BE2C (cell line): ENCODE results near the gene SUCLG2.

ENCODE experiments used
- DNase-seq: peaks from one replicate; pipeline ENCODE4 v3.0.0-alpha.2; 2020
- H3K27me3 ChIP-seq: fragments of 250-450 bp; sonication (Bioruptor Pico); 2 replicates; pipeline ENCODE4 v1.5.1; 2020; ENCODE audit warnings: mild to moderate bottlenecking
- H3K36me3 ChIP-seq: fragments of 250-450 bp; sonication (Bioruptor Pico); 2 replicates; pipeline ENCODE4 v1.5.1; 2020; ENCODE audit warnings: mild to moderate bottlenecking
- H3K4me1 ChIP-seq: fragments of 250-450 bp; sonication (Bioruptor Pico); 2 replicates; pipeline ENCODE4 v1.5.1; 2020
- H3K4me3 ChIP-seq: 2 replicates; pipeline ENCODE4 v1.5.1; 2011; ENCODE audit warnings: low read depth, low read length
- H3K9me3 ChIP-seq: fragments of 250-450 bp; sonication (Bioruptor Pico); 2 replicates; pipeline ENCODE4 v1.5.1; 2020
- CTCF ChIP-seq: IDR thresholded peaks from 2 replicates; pipeline ENCODE4 v1.5.1; 2012; ENCODE audit warnings: mild to moderate bottlenecking, low read depth, low read length

SUCLG2 gene

GRCh38 chr3:67619991-67620390 is 34.4 kb downstream of the SUCLG2 start:
- Histone ChIP-seq H3K9me3 (no peaks in the 10 kb centered on the region), H3K4me1 (no peaks in the 10 kb centered on the region), H3K36me3 (no peaks in the 10 kb centered on the region), H3K4me3 (no peak overlapping the region), H3K27me3 (no peaks in the 10 kb centered on the region)
- TF ChIP-seq CTCF: no peak
- DNase-seq: no peak

GRCh38 chr3:67617518-67617917 is 36.9 kb downstream of the SUCLG2 start:
- Histone ChIP-seq H3K4me3 (no peak overlapping the region), H3K4me1 (no peaks in the 10 kb centered on the region), H3K36me3 (no peaks in the 10 kb centered on the region), H3K9me3 (no peaks in the 10 kb centered on the region), H3K27me3 (no peaks in the 10 kb centered on the region)
- TF ChIP-seq CTCF: no peak
- DNase-seq: no peak

- Histone ChIP-seq H3K4me1 (no peaks in the 10 kb centered on the region), H3K36me3 (no peaks in the 10 kb centered on the region; the same call in 1 of the 2 replicates), H3K27me3 (no peaks in the 10 kb centered on the region), H3K9me3 (no peaks in the 10 kb centered on the region), H3K4me3 (no peak overlapping the region)
- DNase-seq: no peak
- TF ChIP-seq CTCF: no peak
Measured at GRCh38 chr3:67616046-67616445, 38.4 kb downstream of the SUCLG2 start.

- DNase-seq: no peak
- no peak for TF ChIP-seq CTCF
Measured at GRCh38 chr3:67614195-67614594, 40.2 kb downstream of the SUCLG2 start.

GRCh38 chr3:67610458-67610857 is 44.0 kb downstream of the SUCLG2 start:
- Histone ChIP-seq H3K4me1 (no peaks in the 10 kb centered on the region), H3K36me3 (peaks cover 13% of the 10 kb centered on the region), H3K27me3 (no peaks in the 10 kb centered on the region), H3K4me3 (no peak overlapping the region), H3K9me3 (no peaks in the 10 kb centered on the region)
- no peak for TF ChIP-seq CTCF
- no peak for DNase-seq

More at GRCh38 chr3:67614195-67614594, 40.2 kb downstream of the SUCLG2 start:
- H3K4me1 ChIP-seq: no peaks in the 10 kb centered on the region
- no peak overlapping the region for H3K4me3 ChIP-seq
- H3K36me3 ChIP-seq: no peaks in the 10 kb centered on the region; the same call in 1 of the 2 replicates
- no peaks in the 10 kb centered on the region for H3K27me3 ChIP-seq
- H3K9me3 ChIP-seq: no peaks in the 10 kb centered on the region

GRCh38 chr3:67609709-67610108 is 44.7 kb downstream of the SUCLG2 start:
- no peaks in the 10 kb centered on the region for H3K4me1 ChIP-seq
- DNase-seq: no peak
- no peak overlapping the region for H3K4me3 ChIP-seq
- H3K9me3 ChIP-seq: no peaks in the 10 kb centered on the region
- no peak for TF ChIP-seq CTCF
- no peaks in the 10 kb centered on the region for H3K27me3 ChIP-seq
- peaks cover 13% of the 10 kb centered on the region for H3K36me3 ChIP-seq
